ENCODE measurements around the gene WDR19. TPM values are rescaled to one million over a fixed set of nuclear protein-coding genes. Genes with fewer than 3 reads are reported as not detected.
A peak's percentile ranks its signal among the peaks of the same experiment; 100 is the strongest.
"Not testable (repeated sequence)": the region's sequence is repeated elsewhere in the genome, so short reads cannot be mapped to it uniquely, and the experiment has no call there.

WDR19 gene
- total RNA-seq, 4 donors from 2014 or later = 23.1 to 57.6 (median 34.7) TPM

- H3K9me3 ChIP-seq = no peaks in the 10 kb centered on the region
- H3K27ac ChIP-seq = no peak overlapping the region
- no peaks in the 10 kb centered on the region for H3K27me3 ChIP-seq
- H3K4me1 ChIP-seq = no peaks in the 10 kb centered on the region
- no peak overlapping the region for H3K4me3 ChIP-seq
- no peaks in the 10 kb centered on the region for H3K36me3 ChIP-seq
- no peak for ATAC-seq
- 93 to 95% methylated on average over 6 to 12 of the region's 12 CpGs for WGBS, 2 donors (ENCODE audit: low coverage in 1 of 2)
- no peak for TF ChIP-seq EP300 (IDR thresholded peaks at IDR 0.05)
- no peak for TF ChIP-seq POLR2AphosphoS5 (IDR thresholded peaks at IDR 0.05)
- no peak for TF ChIP-seq CTCF (IDR thresholded peaks at IDR 0.05)
- no peak for TF ChIP-seq POLR2A (IDR thresholded peaks at IDR 0.05)
Observed at GRCh38 chr4:39170301-39170700, 12.0 kb upstream of the WDR19 start.

DNA sequence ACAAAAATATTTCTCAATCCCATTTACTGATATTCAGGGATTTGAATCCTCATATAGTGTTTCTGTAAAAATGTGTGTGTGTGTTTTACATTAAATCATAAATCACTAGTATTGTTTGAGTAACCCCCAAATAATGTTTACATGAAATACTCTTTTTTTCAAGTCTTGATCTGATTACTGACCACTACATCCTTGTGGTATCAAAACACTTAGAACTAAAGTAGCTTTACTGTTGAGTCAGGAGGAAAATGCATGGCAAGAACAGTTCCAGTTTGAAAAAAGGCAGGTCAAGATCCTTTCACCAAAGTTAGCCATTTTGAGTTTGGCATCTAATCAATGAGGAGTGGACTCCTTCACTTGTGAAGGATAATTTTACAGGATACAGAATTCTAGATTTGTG is 3.6 kb upstream of the WDR19 start:
- no peak overlapping the region for H3K4me3 ChIP-seq
- H3K27me3 ChIP-seq = no peaks in the 10 kb centered on the region
- no peaks in the 10 kb centered on the region for H3K9me3 ChIP-seq
- no peaks in the 10 kb centered on the region for H3K36me3 ChIP-seq
- ATAC-seq = no peak
- TF ChIP-seq CTCF (IDR thresholded peaks at IDR 0.05) (no peak), POLR2AphosphoS5 (IDR thresholded peaks at IDR 0.05) (no peak), EP300 (IDR thresholded peaks at IDR 0.05) (no peak), POLR2A (IDR thresholded peaks at IDR 0.05) (no peak)
- peaks cover 0 to 14% (median 0%) of the 10 kb centered on the region in 3 donors for H3K4me1 ChIP-seq
- H3K27ac ChIP-seq = no peak overlapping the region

DNA sequence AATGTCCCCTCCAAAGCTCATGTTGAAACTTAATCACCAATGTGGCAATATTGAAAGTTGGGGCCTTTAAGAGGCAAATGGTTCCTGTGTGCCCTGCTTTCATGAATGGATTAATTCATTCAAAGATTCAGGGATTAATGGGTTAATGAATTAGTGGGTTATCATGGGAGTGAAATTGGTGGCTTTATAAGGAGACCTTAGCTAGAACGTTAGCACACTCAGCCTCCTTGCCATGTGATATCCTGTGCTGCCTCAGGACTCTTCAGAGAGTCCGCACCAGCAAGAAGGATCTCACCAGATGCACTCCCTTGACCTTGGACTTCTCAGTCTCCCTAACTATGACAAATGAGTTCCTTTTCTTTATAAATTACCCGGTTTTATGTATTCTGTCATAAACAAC is 2.6 kb upstream of the WDR19 start:
- TF ChIP-seq CTCF (IDR thresholded peaks at IDR 0.05) = no peak
- TF ChIP-seq EP300 (IDR thresholded peaks at IDR 0.05) = no peak
- TF ChIP-seq POLR2AphosphoS5 (IDR thresholded peaks at IDR 0.05) = no peak
- no peak for TF ChIP-seq POLR2A (IDR thresholded peaks at IDR 0.05)
- 51 to 66% methylated on average over 2 to 3 of the region's 3 CpGs for WGBS, 2 donors (ENCODE audit: low coverage in 1 of 2)
- Histone ChIP-seq H3K36me3 (no peaks in the 10 kb centered on the region), H3K27me3 (no peaks in the 10 kb centered on the region), H3K4me1 (peaks cover 0 to 23% (median 0%) of the 10 kb centered on the region in 3 donors), H3K9me3 (no peaks in the 10 kb centered on the region), H3K27ac (no peak overlapping the region), H3K4me3 (no peak overlapping the region)
- no peak for ATAC-seq

GRCh38 chr4:39180629-39181028 is 1.7 kb upstream of the WDR19 start:
- 97% methylated on average over 6 of the region's 17 CpGs; no CpG with 5 or more reads in 1 of the 2 donors for WGBS, 2 donors (ENCODE audit: low coverage in 1 of 2)
- not testable (repeated sequence) for H3K27ac ChIP-seq, ATAC-seq

DNA sequence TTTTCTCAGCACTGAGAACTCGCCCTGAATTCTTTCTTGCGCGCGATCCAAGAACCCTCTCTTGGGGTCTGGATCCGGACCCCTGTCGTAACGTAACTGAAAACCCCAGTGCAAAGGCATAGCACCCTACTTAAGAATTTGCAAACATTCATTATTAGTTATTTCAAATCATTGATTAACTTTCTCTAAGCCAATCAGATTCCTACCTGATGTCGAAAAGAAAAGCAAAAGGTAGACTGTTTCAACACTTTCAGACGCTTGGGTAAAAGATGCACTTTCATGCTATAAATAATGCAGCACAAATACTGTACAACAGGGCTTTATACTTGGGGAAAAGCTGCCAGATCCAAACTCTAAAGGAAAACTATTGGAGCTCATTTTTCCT is 817 bp upstream of the WDR19 start:
- Histone ChIP-seq H3K9me3 (no peaks in the 10 kb centered on the region), H3K27me3 (no peaks in the 10 kb centered on the region), H3K36me3 (peaks cover 0 to 8% of the 10 kb centered on the region in 2 donors), H3K27ac (peak overlapping the region in 3 of 4 donors; percentile 57 to 84 (median 80)), H3K4me3 (peak overlapping the region; percentile 24 to 68), H3K4me1 (peaks cover 0 to 23% (median 0%) of the 10 kb centered on the region in 3 donors)
- TF ChIP-seq EP300 (IDR thresholded peaks at IDR 0.05) (no peak), POLR2AphosphoS5 (IDR thresholded peaks at IDR 0.05) (no peak), POLR2A (IDR thresholded peaks at IDR 0.05) (no peak), CTCF (IDR thresholded peaks at IDR 0.05) (no peak)
- WGBS, 2 donors (ENCODE audit: low coverage in 1 of 2) = 62 to 90% methylated on average over 2 to 9 of the region's 9 CpGs
- no peak for ATAC-seq

More at GRCh38 chr4:39180629-39181028, 1.7 kb upstream of the WDR19 start:
- H3K4me1 ChIP-seq = peaks cover 0 to 23% (median 0%) of the 10 kb centered on the region in 3 donors
- not testable (repeated sequence) for H3K9me3 ChIP-seq, H3K4me3 ChIP-seq, H3K36me3 ChIP-seq, H3K27me3 ChIP-seq

All from gastroesophageal sphincter (tissue), 4 donors.